ENCODE measurements around the gene ZFP57.
A peak's percentile ranks its signal among the peaks of the same experiment; 100 is the strongest.

The ZFP57 gene

GRCh38 chr6:29651413-29652197, 29.3 kb downstream of the ZFP57 start:
- no peak for DNase-seq

GRCh38 chr6:29649701-29650673, 31.0 kb downstream of the ZFP57 start:
- DNase-seq: peak; percentile 99

GRCh38 chr6:29647927-29648642, 32.9 kb downstream of the ZFP57 start:
- DNase-seq: no peak

- DNase-seq: no peak
Measured at GRCh38 chr6:29641430-29642148, 39.4 kb downstream of the ZFP57 start.

- no peak for DNase-seq
Measured at GRCh38 chr6:29637247-29637646, 43.7 kb downstream of the ZFP57 start.

- no peak for DNase-seq
Measured at GRCh38 chr6:29633534-29633905, 47.4 kb downstream of the ZFP57 start.

GRCh38 chr6:29632789-29633533, 48.0 kb downstream of the ZFP57 start, which contains the start of gene GABBR1:
Gene GABBR1, minus strand, starts transcription at chr6:29633183. Its CDS starts 798 bp downstream, at chr6:29632385.
- DNase-seq: peak; percentile 76

- peak; percentile 62 for DNase-seq
Measured at GRCh38 chr6:29631860-29632731, 48.9 kb downstream of the ZFP57 start.

- no peak for DNase-seq
Measured at GRCh38 chr6:29631209-29631810, 49.6 kb downstream of the ZFP57 start.

GRCh38 chr6:29630315-29630714, 50.6 kb downstream of the ZFP57 start:
- no peak for DNase-seq

- no peak for DNase-seq
Measured at GRCh38 chr6:29629571-29629970, 51.4 kb downstream of the ZFP57 start.

GRCh38 chr6:29628419-29629281, 52.3 kb downstream of the ZFP57 start:
- DNase-seq: peak; percentile 73

- DNase-seq: peak; percentile 63
Measured at GRCh38 chr6:29627755-29628418, 53.1 kb downstream of the ZFP57 start.

GRCh38 chr6:29626948-29627754, 53.8 kb downstream of the ZFP57 start:
- no peak for DNase-seq

- DNase-seq: no peak
Measured at GRCh38 chr6:29625337-29625930, 55.5 kb downstream of the ZFP57 start.

- DNase-seq: no peak
Measured at GRCh38 chr6:29624520-29624961, 56.4 kb downstream of the ZFP57 start.

All from stimulated activated CD8-positive, alpha-beta memory T cell treated with anti-CD3 and anti-CD28 coated beads, Interleukin-4, amount 100 ng/mL, for 48 hours (primary cell).